Upper lobe of left lung (tissue), 6 donors: ENCODE results near the gene ELAVL1. TPM values are rescaled to one million over a fixed set of nuclear protein-coding genes. Genes with fewer than 3 reads are reported as not detected.
A peak's percentile ranks its signal among the peaks of the same experiment; 100 is the strongest.

ENCODE experiments used
- ATAC-seq, 2 donors: fragments of 200-7000 bp; cut with Tn5 transposase; one replicate each; pipeline ENCODE4 v1.9.1; 2022; ENCODE audit warnings: mild to moderate bottlenecking in 2 of 2, moderate library complexity in 2 of 2; ENCODE audit not compliant: low FRiP score in 2 of 2
- DNase-seq, 2 donors: peaks; one replicate each; pipeline ENCODE4 v3.0.0-alpha.2; 2019 to 2020
- H3K27ac ChIP-seq, 4 donors: fragments of 200-600 bp; sonication (generic); one replicate each; pipeline ENCODE4 v1.5.1; 2016 to 2019
- H3K27me3 ChIP-seq, 4 donors: fragments of 200-600 bp; sonication (generic); one replicate each; pipeline ENCODE4 v1.5.1; 2017 to 2019
- H3K36me3 ChIP-seq, 4 donors: fragments of 200-600 bp; sonication (generic); one replicate each; pipeline ENCODE4 v1.5.1; 2016 to 2019
- H3K4me1 ChIP-seq, 4 donors: fragments of 200-600 bp; sonication (generic); one replicate each; pipeline ENCODE4 v1.5.1; 2018 to 2019
- H3K4me3 ChIP-seq, 4 donors: fragments of 200-600 bp; sonication (generic); one replicate each; pipeline ENCODE4 v1.5.1; 2017 to 2019; ENCODE audit warnings: mild to moderate bottlenecking in 2 of 4, moderate library complexity in 1 of 4
- H3K9me3 ChIP-seq, 4 donors: fragments of 200-600 bp; sonication (generic); one replicate each; pipeline ENCODE4 v1.5.1; 2018 to 2019
- EP300 ChIP-seq, 4 donors: sonication (generic); formaldehyde crosslinking; IDR thresholded peaks; one replicate each; pipeline ENCODE4 v1.5.1; 2017; ENCODE audit warnings: antibody characterized with exemption in 4 of 4, control low read depth in 2 of 4
- POLR2A ChIP-seq, 4 donors: fragments of 450-650 bp; IDR thresholded peaks; one replicate each; pipeline ENCODE4 v1.5.1; 2016 to 2017; ENCODE audit warnings: antibody characterized with exemption in 4 of 4, mild to moderate bottlenecking in 2 of 4
- POLR2AphosphoS5 ChIP-seq, 2 donors: sonication (generic); formaldehyde crosslinking; IDR thresholded peaks; one replicate each; pipeline ENCODE4 v1.5.1; 2017; ENCODE audit warnings: antibody characterized with exemption in 2 of 2
- WGBS, 2 donors: methylation state at CpG; one replicate each; pipeline ENCODE4 v1.1.5; 2017 to 2018; 5-methylcytosine and 5-hydroxymethylcytosine counted together
- total RNA-seq, 6 donors: library from RNA; depleted of rRNA in 4 of 6; stranded (reverse); fragments of >200 nt in 4 of 6; gene quantifications; one replicate each; pipeline versions ENCODE4 v1.1.0 to v1.2.1, GENCODE V29; 2016 to 2021
- TF ChIP-seq, protein P1 (sequence below), 6 experiments: fragments of 450-650 bp in 4 of 6; fragments of 200-600 bp in 2 of 6; sonication (generic) in 2 of 6; IDR thresholded peaks; one replicate each; pipeline ENCODE4 v1.5.1; 2016 to 2019; ENCODE audit warnings: antibody characterized with exemption in 6 of 6
- donor health status: DM: no; HTN: no; CAD: no; lungs with moderate emphysema.
- donor health status: DM: no; HTN: yes; CAD: no; lungs with severe emphysema.

The ELAVL1 gene
- total RNA-seq, 6 donors from 2014 or later = 21.0 to 71.1 (median 36.1) TPM

- WGBS, 2 donors = 56 to 59% methylated on average over 13 of the region's 13 CpGs
- ATAC-seq (peak; percentile 31 to 74), DNase-seq (peak in 1 of 2 donors; percentile 81)
- Histone ChIP-seq H3K4me3 (no peak overlapping the region), H3K36me3 (no peaks in the 10 kb centered on the region), H3K27ac (peak overlapping the region in 1 of 4 donors; percentile 4), H3K27me3 (no peaks in the 10 kb centered on the region), H3K4me1 (peaks cover 0 to 4% (median 0%) of the 10 kb centered on the region in 4 donors), H3K9me3 (no peaks in the 10 kb centered on the region)
- TF ChIP-seq POLR2A (IDR thresholded peaks at IDR 0.05) = no peak
- no peak for TF ChIP-seq EP300 (IDR thresholded peaks at IDR 0.05)
- TF ChIP-seq, protein P1, sequence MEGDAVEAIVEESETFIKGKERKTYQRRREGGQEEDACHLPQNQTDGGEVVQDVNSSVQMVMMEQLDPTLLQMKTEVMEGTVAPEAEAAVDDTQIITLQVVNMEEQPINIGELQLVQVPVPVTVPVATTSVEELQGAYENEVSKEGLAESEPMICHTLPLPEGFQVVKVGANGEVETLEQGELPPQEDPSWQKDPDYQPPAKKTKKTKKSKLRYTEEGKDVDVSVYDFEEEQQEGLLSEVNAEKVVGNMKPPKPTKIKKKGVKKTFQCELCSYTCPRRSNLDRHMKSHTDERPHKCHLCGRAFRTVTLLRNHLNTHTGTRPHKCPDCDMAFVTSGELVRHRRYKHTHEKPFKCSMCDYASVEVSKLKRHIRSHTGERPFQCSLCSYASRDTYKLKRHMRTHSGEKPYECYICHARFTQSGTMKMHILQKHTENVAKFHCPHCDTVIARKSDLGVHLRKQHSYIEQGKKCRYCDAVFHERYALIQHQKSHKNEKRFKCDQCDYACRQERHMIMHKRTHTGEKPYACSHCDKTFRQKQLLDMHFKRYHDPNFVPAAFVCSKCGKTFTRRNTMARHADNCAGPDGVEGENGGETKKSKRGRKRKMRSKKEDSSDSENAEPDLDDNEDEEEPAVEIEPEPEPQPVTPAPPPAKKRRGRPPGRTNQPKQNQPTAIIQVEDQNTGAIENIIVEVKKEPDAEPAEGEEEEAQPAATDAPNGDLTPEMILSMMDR (IDR thresholded peaks at IDR 0.05) = peak in 2 of 6 experiments; percentile 7 to 35
- TF ChIP-seq POLR2AphosphoS5 (IDR thresholded peaks at IDR 0.05) = no peak
Measured at GRCh38 chr19:8022275-8022674, 16.8 kb upstream of the ELAVL1 start.

DNA sequence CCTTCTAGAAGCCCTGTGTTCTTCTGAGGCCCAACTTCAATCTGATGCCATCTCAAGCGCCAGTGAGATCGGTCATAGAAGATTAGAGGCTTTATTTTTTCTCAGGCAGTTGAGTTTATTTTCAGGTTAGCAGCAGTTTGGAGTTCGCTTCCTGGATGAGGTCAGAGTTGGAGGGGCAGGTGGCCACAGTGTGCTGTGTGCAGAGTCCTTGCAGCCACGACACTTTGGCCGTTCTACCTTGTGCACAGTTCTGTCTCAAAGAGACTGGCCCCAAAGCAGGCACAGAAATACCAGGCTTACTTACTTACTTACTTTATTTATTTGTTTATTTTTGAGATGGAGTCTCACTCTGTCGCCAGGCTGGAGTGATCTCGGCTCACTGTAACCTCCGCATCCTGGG lies 15.9 kb upstream of the ELAVL1 start:
- WGBS, 2 donors = 92 to 97% methylated on average over 8 of the region's 8 CpGs
- ATAC-seq = no peak
- Histone ChIP-seq H3K27ac (no peak overlapping the region), H3K36me3 (no peaks in the 10 kb centered on the region), H3K27me3 (no peaks in the 10 kb centered on the region), H3K4me1 (peaks cover 0 to 4% (median 0%) of the 10 kb centered on the region in 4 donors), H3K9me3 (no peaks in the 10 kb centered on the region), H3K4me3 (no peak overlapping the region)
- TF ChIP-seq POLR2A (IDR thresholded peaks at IDR 0.05) (no peak), EP300 (IDR thresholded peaks at IDR 0.05) (no peak), POLR2AphosphoS5 (IDR thresholded peaks at IDR 0.05) (no peak)
- TF ChIP-seq, protein P1 (IDR thresholded peaks at IDR 0.05) = no peak
- DNase-seq = no peak

GRCh38 chr19:8020681-8021080 lies 15.2 kb upstream of the ELAVL1 start:
- 73 to 74% methylated on average over 9 of the region's 9 CpGs for WGBS, 2 donors
- TF ChIP-seq EP300 (IDR thresholded peaks at IDR 0.05) = no peak
- TF ChIP-seq POLR2AphosphoS5 (IDR thresholded peaks at IDR 0.05) = no peak
- TF ChIP-seq POLR2A (IDR thresholded peaks at IDR 0.05) = no peak
- TF ChIP-seq, protein P1 (IDR thresholded peaks at IDR 0.05) = no peak

DNA sequence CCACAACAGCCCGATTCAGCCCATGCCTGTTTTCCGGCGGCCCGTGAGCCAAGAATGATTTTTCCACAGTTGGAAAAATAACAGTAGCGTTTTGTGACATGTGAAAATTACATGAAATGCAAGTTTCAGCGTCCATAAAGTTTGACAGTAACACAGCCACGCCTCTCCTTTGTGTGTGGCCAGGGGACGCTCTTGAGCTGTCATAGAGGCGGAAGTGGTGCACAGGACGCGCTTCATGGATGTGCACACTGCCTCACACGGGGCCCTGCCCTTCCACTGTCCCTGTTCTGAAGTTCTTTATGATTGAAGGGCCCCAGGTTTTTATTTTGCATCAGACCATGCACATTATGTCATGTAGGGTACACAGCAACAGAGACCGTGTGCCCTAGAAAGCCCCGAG lies 12.4 kb upstream of the ELAVL1 start:
- peaks cover 0 to 4% (median 0%) of the 10 kb centered on the region in 4 donors for H3K4me1 ChIP-seq
- 80 to 81% methylated on average over 14 of the region's 14 CpGs for WGBS, 2 donors
- no peaks in the 10 kb centered on the region for H3K27me3 ChIP-seq
- no peak for DNase-seq
- no peak overlapping the region for H3K4me3 ChIP-seq
- ATAC-seq = peak in 1 of 2 donors; percentile 56
- H3K9me3 ChIP-seq = no peaks in the 10 kb centered on the region
- no peak for TF ChIP-seq EP300 (IDR thresholded peaks at IDR 0.05)
- TF ChIP-seq POLR2AphosphoS5 (IDR thresholded peaks at IDR 0.05) = no peak
- TF ChIP-seq POLR2A (IDR thresholded peaks at IDR 0.05) = no peak
- TF ChIP-seq, protein P1 (IDR thresholded peaks at IDR 0.05) = no peak
- no peaks in the 10 kb centered on the region for H3K36me3 ChIP-seq
- no peak overlapping the region for H3K27ac ChIP-seq

More at GRCh38 chr19:8020681-8021080, 15.2 kb upstream of the ELAVL1 start:
- ATAC-seq (no peak), DNase-seq (no peak)
- no peak overlapping the region for H3K27ac ChIP-seq
- peaks cover 0 to 4% (median 0%) of the 10 kb centered on the region in 4 donors for H3K4me1 ChIP-seq
- no peak overlapping the region for H3K4me3 ChIP-seq
- H3K36me3 ChIP-seq = no peaks in the 10 kb centered on the region
- no peaks in the 10 kb centered on the region for H3K9me3 ChIP-seq
- H3K27me3 ChIP-seq = no peaks in the 10 kb centered on the region
